H1 (cell line): ENCODE results near the gene F5. TPM values are rescaled to one million over a fixed set of nuclear protein-coding genes. Genes with fewer than 3 reads are reported as not detected.

Experiments used
- CTCF ChIA-PET: fragments of 300-600 bp; sonication (Branson Sonifier 250); formaldehyde crosslinking; loops from one replicate; lab custom pipeline; 2021; ENCODE audit not compliant: partially characterized antibody; lab: Charles Lee
- POLR2A ChIA-PET: fragments of 300-600 bp; sonication (Branson Sonifier 250); formaldehyde crosslinking; loops from one replicate; lab custom pipeline; 2021; ENCODE audit warnings: inconsistent platforms; ENCODE audit not compliant: partially characterized antibody; lab: Charles Lee
- DNase-seq, 2 experiments: peaks; one replicate each; pipeline versions ENCODE4 v3.0.0 to v3.0.0-alpha.2; 2010 to 2022; ENCODE audit warnings: low spot score in 2 of 2, low read depth in 1 of 2, mixed read lengths in 1 of 2
- FAIRE-seq: peaks from 2 replicates; lab custom pipeline; 2011; peaks lifted over from hg19 to GRCh38; lab: Jason Lieb, UNC
- H2AFZ ChIP-seq: 2 replicates; pipeline ENCODE4 v1.8.1; 2012; ENCODE audit warnings: low read length, inconsistent platforms
- H2AK5ac ChIP-seq: 2 replicates; pipeline ENCODE4 v1.6.1; 2013; ENCODE audit warnings: low read depth, low read length
- H2BK120ac ChIP-seq: replicated peaks from 2 replicates; pipeline ENCODE3; 2013; ENCODE audit warnings: low read depth, low read length, inconsistent platforms
- H2BK12ac ChIP-seq: 2 replicates; pipeline ENCODE4 v1.6.1; 2013; ENCODE audit warnings: low read depth, low read length
- H2BK15ac ChIP-seq: 2 replicates; pipeline ENCODE4 v1.6.1; 2013; ENCODE audit warnings: low read length
- H2BK20ac ChIP-seq: 2 replicates; pipeline ENCODE4 v1.6.1; 2013; ENCODE audit warnings: low read length
- H2BK5ac ChIP-seq: 2 replicates; pipeline ENCODE4 v1.6.1; 2013; ENCODE audit warnings: low read depth, low read length
- H3K14ac ChIP-seq: 2 replicates; pipeline ENCODE4 v1.6.1; 2013; ENCODE audit warnings: inconsistent platforms; ENCODE audit not compliant: insufficient read length
- H3K18ac ChIP-seq: 2 replicates; pipeline ENCODE4 v1.6.1; 2013; ENCODE audit warnings: low read length; ENCODE audit errors: extremely low read depth
- H3K23ac ChIP-seq: 2 replicates; pipeline ENCODE4 v1.6.1; 2013; ENCODE audit warnings: inconsistent platforms; ENCODE audit not compliant: insufficient read length
- H3K23me2 ChIP-seq: 2 replicates; pipeline ENCODE4 v1.6.1; 2013; ENCODE audit warnings: low read depth, low read length
- H3K27ac ChIP-seq: 2 replicates; pipeline ENCODE4 v1.6.1; 2011; ENCODE audit warnings: low read depth, low read length, inconsistent platforms
- H3K27me3 ChIP-seq, 4 experiments: replicated peaks in 1 of 4; 1 replicate in 1 of 4; 2 replicates in 3 of 4; pipeline versions ENCODE4 v1.6.1 to v1.8.1; 2011 to 2013; ENCODE audit warnings: low read length in 3 of 4, mild to moderate bottlenecking in 3 of 4, inconsistent platforms in 2 of 4, mixed read lengths in 2 of 4, moderate library complexity in 1 of 4; ENCODE audit not compliant: control insufficient read depth in 3 of 4, insufficient read depth in 3 of 4; ENCODE audit errors: extremely low read depth in 1 of 4
- H3K36me3 ChIP-seq, 4 experiments: 2 replicates each; pipeline versions ENCODE4 v1.6.1 to v1.8.1; 2011 to 2013; ENCODE audit warnings: mild to moderate bottlenecking in 4 of 4, low read length in 3 of 4, moderate library complexity in 2 of 4, control low read depth in 1 of 4, inconsistent platforms in 1 of 4; ENCODE audit not compliant: insufficient read depth in 4 of 4, control insufficient read depth in 2 of 4
- H3K4ac ChIP-seq: replicated peaks from 2 replicates; pipeline ENCODE3; 2013; ENCODE audit warnings: low read length, low read depth, mixed read lengths, inconsistent platforms; ENCODE audit not compliant: insufficient read length
- H3K4me1 ChIP-seq, 4 experiments: replicated peaks in 1 of 4; 1 replicate in 1 of 4; 2 replicates in 3 of 4; pipeline versions ENCODE4 v1.6.1 to v1.8.1; 2011 to 2013; ENCODE audit warnings: low read length in 3 of 4, inconsistent platforms in 2 of 4, mixed read lengths in 1 of 4; ENCODE audit not compliant: insufficient read depth in 4 of 4, control insufficient read depth in 3 of 4
- H3K4me2 ChIP-seq, 2 experiments: 2 replicates each; pipeline versions ENCODE4 v1.6.1 to v1.8.1; 2011 to 2013; ENCODE audit warnings: low read depth in 2 of 2, low read length in 2 of 2, control low read depth in 1 of 2, inconsistent platforms in 1 of 2, mild to moderate bottlenecking in 1 of 2; ENCODE audit not compliant: insufficient read depth in 1 of 2
- H3K4me3 ChIP-seq, 4 experiments: fragments of 200-600, 300-600 bp in 1 of 4; sonication (generic), shearing (Covaris generic), sonication (Bioruptor Twin) in 1 of 4; 2 replicates each; pipeline versions ENCODE4 v1.5.1 to v1.8.1; 2011 to 2016; ENCODE audit warnings: low read length in 4 of 4, low read depth in 3 of 4, control low read depth in 2 of 4, inconsistent platforms in 2 of 4, mild to moderate bottlenecking in 2 of 4, mixed read lengths in 1 of 4, moderate library complexity in 1 of 4; ENCODE audit not compliant: insufficient read depth in 2 of 4; ENCODE audit errors: extremely low read depth in 1 of 4
- H3K56ac ChIP-seq: replicated peaks from 2 replicates; pipeline ENCODE3; 2013; ENCODE audit warnings: low read depth, mild to moderate bottlenecking, mixed read lengths, low read length, inconsistent platforms; ENCODE audit not compliant: insufficient read length
- H3K79me1 ChIP-seq: 2 replicates; pipeline ENCODE4 v1.6.1; 2013; ENCODE audit warnings: low read depth, low read length, control low read depth
- H3K79me2 ChIP-seq, 2 experiments: 2 replicates each; pipeline versions ENCODE4 v1.6.1 to v1.8.1; 2012 to 2013; ENCODE audit warnings: low read length in 2 of 2, mild to moderate bottlenecking in 2 of 2, inconsistent platforms in 1 of 2; ENCODE audit not compliant: insufficient read depth in 2 of 2, control insufficient read depth in 1 of 2
- H3K9ac ChIP-seq, 4 experiments: replicated peaks in 1 of 4; 1 replicate in 1 of 4; 2 replicates in 3 of 4; pipeline versions ENCODE4 v1.6.1 to v1.8.1; 2011 to 2013; ENCODE audit warnings: low read depth in 3 of 4, low read length in 3 of 4, control low read depth in 2 of 4, mild to moderate bottlenecking in 2 of 4, moderate library complexity in 2 of 4, inconsistent platforms in 1 of 4; ENCODE audit errors: extremely low read depth in 1 of 4
- H3K9me3 ChIP-seq, 2 experiments: 2 replicates each; pipeline versions ENCODE4 v1.6.1 to v1.8.1; 2012 to 2013; ENCODE audit warnings: mild to moderate bottlenecking in 2 of 2, moderate library complexity in 2 of 2, control low read depth in 1 of 2, inconsistent platforms in 1 of 2, low read depth in 1 of 2, low read length in 1 of 2, mixed read lengths in 1 of 2; ENCODE audit not compliant: insufficient read depth in 2 of 2
- H4K20me1 ChIP-seq, 2 experiments: replicated peaks in 1 of 2; 2 replicates each; pipeline versions ENCODE3 to v1.8.1; 2011 to 2013; ENCODE audit warnings: inconsistent platforms in 2 of 2, low read length in 2 of 2, mild to moderate bottlenecking in 1 of 2; ENCODE audit not compliant: insufficient read depth in 2 of 2, control insufficient read depth in 1 of 2
- H4K5ac ChIP-seq: 2 replicates; pipeline ENCODE4 v1.6.1; 2013; ENCODE audit warnings: low read length, low read depth, mixed read lengths, inconsistent platforms; ENCODE audit not compliant: insufficient read length
- H4K8ac ChIP-seq: 2 replicates; pipeline ENCODE4 v1.8.0; 2013; ENCODE audit warnings: mild to moderate bottlenecking, moderate library complexity, low read length, inconsistent platforms; ENCODE audit not compliant: insufficient read depth; ENCODE audit errors: extremely low read depth
- H4K91ac ChIP-seq: replicated peaks from 2 replicates; pipeline ENCODE3; 2013; ENCODE audit warnings: low read length, mixed read lengths, inconsistent platforms; ENCODE audit not compliant: insufficient read length
- EP300 ChIP-seq, 2 experiments: IDR thresholded peaks; 1 replicate in 1 of 2; 2 replicates in 1 of 2; pipeline ENCODE4 v1.6.1; 2011 to 2012; ENCODE audit warnings: low read depth in 2 of 2, low read length in 2 of 2, mild to moderate bottlenecking in 2 of 2, borderline replicate concordance in 1 of 2, inconsistent platforms in 1 of 2, moderate library complexity in 1 of 2
- NRF1 ChIP-seq: IDR thresholded peaks from 2 replicates; pipeline ENCODE4 v1.6.1; 2011; ENCODE audit warnings: mild to moderate bottlenecking, low read depth, low read length, improper control_type of control experiment
- TBP ChIP-seq: IDR thresholded peaks from 2 replicates; pipeline ENCODE4 v1.6.1; 2011; ENCODE audit warnings: low read depth, low read length, improper control_type of control experiment
- whole genome bisulfite sequencing, 2 experiments: shearing (Covaris generic) in 1 of 2; methylation state at CpG; one replicate each; pipeline versions ENCODE4 v1.1.6 to v1.1.7; 2013 to 2015; ENCODE audit warnings: low lambda C conversion rate in 2 of 2, mixed read lengths in 2 of 2, inconsistent platforms in 1 of 2, low coverage in 1 of 2, missing lambda C conversion rate in 1 of 2; ENCODE audit not compliant: insufficient replicate concordance in 2 of 2, insufficient coverage in 1 of 2, insufficient read length in 1 of 2; ENCODE audit errors: extremely low coverage in 1 of 2, missing lambda C conversion rate in 1 of 2; 5-methylcytosine and 5-hydroxymethylcytosine counted together
- polyA plus RNA-seq, 7 experiments: library from polyadenylated mRNA; depleted of rRNA in 3 of 7; stranded (reverse) in 5 of 7; unstranded in 2 of 7; fragments of >200 nt in 5 of 7; fragments of 200-250 nt in 2 of 7; gene quantifications; 1 replicate in 5 of 7; 2 replicates in 1 of 7; 4 replicates in 1 of 7; pipeline versions ENCODE4 v1.2.1 to v1.2.3, GENCODE V29; 2011 to 2013; ENCODE audit warnings: missing spikeins in 2 of 7, mixed read lengths in 2 of 7
- total RNA-seq: library from RNA; stranded (reverse); fragmentation: NEBNext Ultra II Directional; extraction: Animal tissue kit (Norgen Biotek cat#: 25700); gene quantifications from 2 replicates; pipeline ENCODE4 v1.2.1, GENCODE V29; 2021

The F5 gene
- total and polyA plus RNA-seq, 2 of the 8 experiments (the other 6 are each of a cell fraction or from before 2014, with no cell fraction given), result 0.04 to 0.06 TPM

DNA sequence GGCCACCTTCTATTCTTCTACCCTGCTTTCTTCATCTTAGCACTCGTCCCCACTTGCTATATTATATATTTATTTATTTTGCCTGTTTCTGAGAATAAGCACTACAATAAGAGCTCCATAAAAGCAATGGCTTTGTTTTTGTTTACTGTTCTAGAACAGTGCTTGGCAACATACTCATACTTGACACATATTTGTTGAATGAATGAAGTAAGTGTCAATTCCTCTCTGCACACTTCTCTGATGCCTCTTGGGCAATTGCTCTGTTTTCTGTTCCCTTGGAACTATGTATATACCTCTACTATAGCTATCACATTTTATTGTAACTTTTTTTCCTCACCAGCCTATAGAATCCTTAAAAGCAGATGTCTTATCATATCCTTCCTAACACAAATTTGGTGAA, 93.0 kb downstream of the F5 start:
- Histone ChIP-seq H3K23me2 (no peaks in the 10 kb centered on the region), H4K91ac (no peak overlapping the region), H3K36me3 (no peaks in the 10 kb centered on the region), H3K79me1 (no peaks in the 10 kb centered on the region), H3K23ac (no peak overlapping the region), H3K18ac (no peak overlapping the region), H3K9me3 (no peaks in the 10 kb centered on the region), H3K4me3 (no peak overlapping the region), H3K56ac (no peak overlapping the region), H2BK12ac (no peak overlapping the region), H2AFZ (no peak overlapping the region), H2BK120ac (no peak overlapping the region), H3K4me2 (no peak overlapping the region), H2BK15ac (no peak overlapping the region), H2BK20ac (no peak overlapping the region), H2AK5ac (no peak overlapping the region), H3K27ac (no peak overlapping the region), H2BK5ac (no peak overlapping the region), H3K14ac (no peak overlapping the region), H4K5ac (no peak overlapping the region), H3K4me1 (0 out of 7 replicates have a peak, but pooled peaks cover 0 to under 1% (median 0%) of the 10 kb centered on the region in 4 experiments), H3K27me3 (no peaks in the 10 kb centered on the region), H4K20me1 (no peaks in the 10 kb centered on the region), H4K8ac (no peak overlapping the region), H3K9ac (no peak overlapping the region), H3K79me2 (no peaks in the 10 kb centered on the region), H3K4ac (no peak overlapping the region)
- no peak for FAIRE-seq
- 88% methylated on average over 1 of the region's 1 CpG; no CpG with 5 or more reads in 1 of the 2 experiments for WGBS, 2 experiments
- CTCF ChIA-PET, result interaction anchor here (0.9 to 2.0 kb wide), 3 partner anchors 14 to 53 kb away, joined by 3 to 7 read pairs (median 4); no protein-coding TSS in a partner anchor
- TF ChIP-seq TBP, result no peak
- no peak for TF ChIP-seq NRF1
- TF ChIP-seq EP300 (IDR thresholded peaks at IDR 0.05; ENCODE audit: borderline replicate concordance in 1 of 2, low read depth in 2 of 2, low read length in 2 of 2), result no peak
- no peak for DNase-seq
- POLR2A ChIA-PET, result no interaction called here
